K562 (cell line): ENCODE data around the gene NEK3. TPM values are rescaled to one million over a fixed set of nuclear protein-coding genes. Genes with fewer than 3 reads are reported as not detected.
A peak's percentile ranks its signal among the peaks of the same experiment; 100 is the strongest.

Experiments used
- ATAC-seq: fragments of 200-7000 bp; cut with Tn5 transposase; 3 replicates; pipeline ENCODE4 v1.9.1; 2020; ENCODE audit warnings: moderate library complexity
- BruUV-seq: library from RNA; stranded (reverse); fragments of 400-500 nt; replicated peaks from 2 replicates; lab custom pipeline; 2021; lab: Mats Ljungman, UMichigan
- CTCF ChIA-PET: fragments of 300-600 bp; formaldehyde crosslinking; extraction: SDS; loops from one replicate; lab custom pipeline; 2021; ENCODE audit warnings: low intra/inter-chr PET ratio; lab: Yijun Ruan, JAX
- POLR2A ChIA-PET: fragments of 300-600, 350-650 bp; sonication (Branson Sonifier 250); formaldehyde crosslinking; extraction: SDS; loops from one replicate; lab custom pipeline; 2021; ENCODE audit warnings: antibody characterized with exemption, inconsistent platforms; lab: Yijun Ruan, JAX
- DNase-seq, 4 experiments: peaks; one replicate each; pipeline versions ENCODE4 v3.0.0 to v3.0.0-alpha.2; 2011 to 2018; ENCODE audit warnings: low spot score in 3 of 4, mixed read lengths in 3 of 4; ENCODE audit errors: extremely low read depth in 1 of 4
- FAIRE-seq: peaks from 2 replicates; lab custom pipeline; 2011; peaks lifted over from hg19 to GRCh38; lab: Jason Lieb, UNC
- H2AFZ ChIP-seq: 2 replicates; pipeline ENCODE4 v1.6.0; 2011; ENCODE audit warnings: low read depth, low read length, control low read depth, inconsistent platforms
- H3K27ac ChIP-seq: fragments of 200-600 bp; 3 replicates; pipeline ENCODE4 v1.8.0; 2011; ENCODE audit warnings: low read depth, mild to moderate bottlenecking, control low read depth, inconsistent platforms, low read length, moderate library complexity, mixed read lengths; ENCODE audit errors: extremely low read depth
- H3K27me3 ChIP-seq, 2 experiments: fragments of 300-600 bp in 1 of 2; 2 replicates in 1 of 2; 3 replicates in 1 of 2; pipeline versions ENCODE4 v1.6.0 to v1.8.0; 2011; ENCODE audit warnings: inconsistent platforms in 2 of 2, low read length in 2 of 2, mild to moderate bottlenecking in 1 of 2, mixed read lengths in 1 of 2, moderate library complexity in 1 of 2; ENCODE audit not compliant: control insufficient read depth in 2 of 2, insufficient read depth in 2 of 2
- H3K36me3 ChIP-seq: fragments of 300-600 bp; 3 replicates; pipeline ENCODE4 v1.8.0; 2011; ENCODE audit warnings: mild to moderate bottlenecking, low read length, inconsistent platforms; ENCODE audit not compliant: control insufficient read depth, insufficient read depth
- H3K4me1 ChIP-seq, 2 experiments: fragments of 200-600 bp in 1 of 2; replicated peaks in 1 of 2; 2 replicates in 1 of 2; 3 replicates in 1 of 2; pipeline versions ENCODE4 v1.5.1 to v1.8.0; 2011; ENCODE audit warnings: inconsistent platforms in 2 of 2, low read length in 2 of 2, mild to moderate bottlenecking in 1 of 2, mixed read lengths in 1 of 2, moderate library complexity in 1 of 2; ENCODE audit not compliant: control insufficient read depth in 2 of 2, insufficient read depth in 2 of 2
- H3K4me2 ChIP-seq: 2 replicates; pipeline ENCODE4 v1.6.1; 2011; ENCODE audit warnings: low read length, control low read depth, inconsistent platforms, mixed read lengths; ENCODE audit not compliant: insufficient read depth
- H3K4me3 ChIP-seq: fragments of 200-600 bp; sonication (generic), shearing (Covaris generic); 2 replicates; pipeline ENCODE4 v1.5.1; 2016; ENCODE audit warnings: control low read depth, inconsistent platforms
- H3K79me2 ChIP-seq: fragments of 200-600 bp; 3 replicates; pipeline ENCODE4 v1.8.0; 2011; ENCODE audit warnings: low read length, inconsistent platforms; ENCODE audit not compliant: control insufficient read depth, insufficient read depth
- H3K9ac ChIP-seq, 2 experiments: 2 replicates each; pipeline versions ENCODE4 v1.6.0 to v1.6.1; 2011; ENCODE audit warnings: low read depth in 2 of 2, low read length in 2 of 2, control low read depth in 1 of 2, inconsistent platforms in 1 of 2, mild to moderate bottlenecking in 1 of 2, mixed read lengths in 1 of 2; ENCODE audit not compliant: insufficient read depth in 1 of 2
- H3K9me1 ChIP-seq: one replicate; pipeline ENCODE4 v1.6.0; 2011; ENCODE audit warnings: inconsistent platforms, mild to moderate bottlenecking, low read length, moderate library complexity; ENCODE audit not compliant: control insufficient read depth, insufficient read depth
- H3K9me3 ChIP-seq: replicated peaks from 2 replicates; pipeline ENCODE4 v1.5.1; 2011; ENCODE audit warnings: low read depth, low read length, inconsistent platforms; ENCODE audit not compliant: control insufficient read depth, insufficient read depth
- H4K20me1 ChIP-seq: replicated peaks from 2 replicates; pipeline ENCODE4 v1.6.1; 2011; ENCODE audit warnings: low read length, inconsistent platforms, mixed read lengths; ENCODE audit not compliant: control insufficient read depth, insufficient read depth
- CHAMP1 ChIP-seq: fragments of 450-650 bp; IDR thresholded peaks from 2 replicates; pipeline ENCODE4 v1.6.1; 2016; ENCODE audit warnings: mild to moderate bottlenecking
- DMBX1 ChIP-seq: fragments of 250-450 bp; sonication (Bioruptor Pico); IDR thresholded peaks from 2 replicates; pipeline ENCODE4 v1.8.0; 2022; ENCODE audit warnings: inconsistent platforms, mild to moderate bottlenecking, moderate library complexity, borderline replicate concordance
- GTF3C2 ChIP-seq: IDR thresholded peaks from 3 replicates; pipeline ENCODE4 v1.6.1; 2011; ENCODE audit warnings: borderline replicate concordance, mild to moderate bottlenecking, moderate library complexity; ENCODE audit not compliant: insufficient read length; ENCODE audit errors: extremely low read depth
- HBP1 ChIP-seq: fragments of 450-650 bp; formaldehyde crosslinking; IDR thresholded peaks from 2 replicates; pipeline ENCODE4 v1.4.0; 2022; ENCODE audit warnings: missing genetic modification characterization
- KDM1A ChIP-seq, 2 experiments: fragments of 450-650 bp; IDR thresholded peaks; 2 replicates each; pipeline ENCODE4 v1.6.1; 2016; ENCODE audit warnings: mild to moderate bottlenecking in 2 of 2
- MAFG ChIP-seq: fragments of 450-650 bp; conservative IDR thresholded peaks from 2 replicates; pipeline ENCODE4 v1.6.1; 2016; ENCODE audit warnings: missing genetic modification characterization, missing compliant biosample characterization
- MECOM ChIP-seq: fragments of 250-450 bp; sonication (Bioruptor Pico); IDR thresholded peaks from 2 replicates; pipeline ENCODE4 v1.8.0; 2022; ENCODE audit warnings: inconsistent platforms
- SOX6 ChIP-seq: fragments of 450-650 bp; IDR thresholded peaks from 2 replicates; pipeline ENCODE4 v1.6.1; 2014; ENCODE audit warnings: mild to moderate bottlenecking
- SP1 ChIP-seq: sonication (generic); formaldehyde crosslinking; IDR thresholded peaks from 2 replicates; pipeline ENCODE4 v1.8.1; 2022; ENCODE audit warnings: mild to moderate bottlenecking, missing genetic modification reagents
- SRSF7 ChIP-seq: fragments of 200-400 bp; formaldehyde crosslinking; optimal IDR thresholded peaks from 2 replicates; pipeline ENCODE3; 2017; ENCODE audit warnings: mild to moderate bottlenecking, low read depth, low read length
- VEZF1 ChIP-seq: fragments of 200-800 bp; sonication (Bioruptor generic); IDR thresholded peaks from 2 replicates; pipeline ENCODE4 v1.6.1; 2017; ENCODE audit warnings: missing genetic modification characterization, missing compliant biosample characterization
- ZKSCAN1 ChIP-seq: fragments of 150-350 bp; IDR thresholded peaks from 2 replicates; pipeline ENCODE4 v1.6.1; 2016; ENCODE audit warnings: low read depth, low read length
- ZNF263 ChIP-seq: sonication (generic); formaldehyde crosslinking; IDR thresholded peaks from 2 replicates; pipeline ENCODE4 v1.8.0; 2022; ENCODE audit warnings: mild to moderate bottlenecking, missing genetic modification reagents, borderline replicate concordance
- ZNF551 ChIP-seq: fragments of 250-450 bp; sonication (Bioruptor Pico); IDR thresholded peaks from 2 replicates; pipeline ENCODE4 v1.5.0; 2021; ENCODE audit warnings: mild to moderate bottlenecking, moderate library complexity
- WGBS: fragments of 100-300 bp; shearing (Covaris generic); methylation state at CpG from one replicate; pipeline ENCODE4 v1.1.6; 2016; ENCODE audit warnings: low coverage, mixed read lengths; ENCODE audit not compliant: insufficient coverage; ENCODE audit errors: missing lambda C conversion rate; 5-methylcytosine and 5-hydroxymethylcytosine counted together
- in situ Hi-C: fragments of 300-500 bp; cut with MboI; formaldehyde crosslinking; loops from 4 replicates; pipeline ENCODE4 v1.15.0; 2018; ENCODE audit warnings: inconsistent platforms, mixed read lengths
- intact Hi-C: fragments of 100-400 bp; cut with micrococcal nuclease; formaldehyde crosslinking; loops from 2 replicates; pipeline ENCODE4 v1.14.2; 2022
- polyA plus RNA-seq, 8 experiments: library from polyadenylated mRNA; depleted of rRNA in 4 of 8; stranded (reverse) in 5 of 8; unstranded in 3 of 8; fragments of >200 nt; fragmentation: Nextera tagmentation in 2 of 8; fragmentation: Illumina TruSeq in 1 of 8; extraction: Ambion mirVana in 2 of 8; extraction: Trizol in 1 of 8; gene quantifications; 2 replicates each; pipeline versions ENCODE4 v1.2.1 to v1.2.3, GENCODE V29; 2011 to 2014; ENCODE audit warnings: inconsistent platforms in 1 of 8, missing spikeins in 1 of 8
- total RNA-seq, 7 experiments: library from RNA; depleted of rRNA in 6 of 7; stranded (reverse); fragments of >200 nt in 6 of 7; fragmentation: Illumina TruSeq in 2 of 7; extraction: Trizol in 2 of 7; gene quantifications; 2 replicates each; pipeline versions ENCODE4 v1.2.1 to v1.2.3, GENCODE V29; 2011 to 2021; ENCODE audit warnings: low replicate concordance in 1 of 7

Gene NEK3
- total and polyA plus RNA-seq, 9 of the 15 experiments (the other 6 are each of a cell fraction or from before 2014, with no cell fraction given), result 6.2 to 11.0 (median 9.3) TPM

- H3K36me3 ChIP-seq, result peaks cover 15% of the 10 kb centered on the region
- BruUV-seq, result no TSS peak
- H3K79me2 ChIP-seq, result peaks cover 10% of the 10 kb centered on the region
- ChIA-PET CTCF (no interaction called here), POLR2A (no interaction called here)
- intact Hi-C loops (no loop called here), in situ Hi-C loops (no loop called here)
- H3K9me3 ChIP-seq, result no peaks in the 10 kb centered on the region
- no peak overlapping the region for H3K9ac ChIP-seq
- H4K20me1 ChIP-seq, result peaks cover 5% of the 10 kb centered on the region; the same call in 1 of the 2 replicates
- H3K27ac ChIP-seq, result peak overlapping the region; percentile 52; the same call in 2 of the 3 replicates
- no peak overlapping the region for H3K4me2 ChIP-seq
- no peak overlapping the region for H2AFZ ChIP-seq
- H3K4me3 ChIP-seq, result no peak overlapping the region
- peaks cover 0 to 11% of the 10 kb centered on the region in 2 experiments; a peak in 4 of 5 replicates for H3K4me1 ChIP-seq
- no peaks in the 10 kb centered on the region for H3K27me3 ChIP-seq
- no peak for FAIRE-seq
- DNase-seq, result no peak
- H3K9me1 ChIP-seq, result no peaks in the 10 kb centered on the region
- 100% methylated on average over 1 of the region's 1 CpG for whole genome bisulfite sequencing
- no peak for ATAC-seq
- TF ChIP-seq CHAMP1 (no peak), ZKSCAN1 (no peak), HBP1 (CRISPR knock-in tag) (no peak), ZNF551 (no peak), KDM1A (IDR thresholded peaks at IDR 0.05) (no peak), ZNF263 (CRISPR knock-in tag) (no peak), SOX6 (no peak), MAFG (tag) (no peak), GTF3C2 (no peak), DMBX1 (CRISPR knock-in tag) (no peak), VEZF1 (no peak), SP1 (no peak), MECOM (CRISPR knock-in tag) (no peak), SRSF7 (no peak)
These were observed 27.6 kb upstream of the NEK3 start for GRCh38 chr13:52187029-52187423.
